B cell (primary cell): ENCODE results near the gene HSPB8. TPM values are rescaled to one million over a fixed set of nuclear protein-coding genes. Genes with fewer than 3 reads are reported as not detected.

ENCODE experiments used
- ATAC-seq: fragments of 200-7000 bp; cut with Tn5 transposase; one replicate; pipeline ENCODE4 v1.10.0; 2021; ENCODE audit warnings: low read depth, mild to moderate bottlenecking, moderate number of reproducible peaks, moderate library complexity
- CTCF ChIA-PET: fragments of 350-600 bp; sonication (Branson Sonifier 250); formaldehyde crosslinking; loops from one replicate; lab custom pipeline; 2021; ENCODE audit warnings: antibody characterized with exemption, inconsistent platforms; lab: Charles Lee
- POLR2A ChIA-PET: fragments of 350-600 bp; sonication (Branson Sonifier 250); formaldehyde crosslinking; loops from one replicate; lab custom pipeline; 2021; ENCODE audit warnings: antibody characterized with exemption; lab: Charles Lee
- DNase-seq: peaks from one replicate; pipeline ENCODE4 v3.0.0; 2013
- H2AFZ ChIP-seq: 2 replicates; pipeline ENCODE4 v1.6.1; 2012; ENCODE audit warnings: mild to moderate bottlenecking, low read depth, low read length; ENCODE audit not compliant: insufficient read depth, poor library complexity, severe bottlenecking
- H3K27ac ChIP-seq, 2 donors: 1 replicate in 1 of 2; 2 replicates in 1 of 2; pipeline ENCODE4 v1.5.1; 2012 to 2013; ENCODE audit warnings: low read length in 2 of 2, mild to moderate bottlenecking in 2 of 2, moderate library complexity in 1 of 2
- H3K27me3 ChIP-seq, 4 experiments: fragments of 200-600 bp in 1 of 4; sonication (generic) in 1 of 4; replicated peaks in 1 of 4; 1 replicate in 2 of 4; 2 replicates in 2 of 4; pipeline versions ENCODE4 v1.6.1 to v1.7.0; 2013 to 2016; ENCODE audit warnings: low read length in 3 of 4, mild to moderate bottlenecking in 2 of 4, mixed read lengths in 1 of 4, moderate library complexity in 1 of 4; ENCODE audit not compliant: insufficient read depth in 4 of 4, control insufficient read depth in 3 of 4; ENCODE audit errors: control extremely low read depth in 1 of 4
- H3K36me3 ChIP-seq, 2 experiments: replicated peaks in 1 of 2; 1 replicate in 1 of 2; 2 replicates in 1 of 2; pipeline versions ENCODE4 v1.6.1 to v1.7.1; 2013; ENCODE audit warnings: low read length in 1 of 2; ENCODE audit not compliant: insufficient read depth in 2 of 2, control insufficient read depth in 1 of 2; ENCODE audit errors: control extremely low read depth in 1 of 2, extremely low read depth in 1 of 2
- H3K4me1 ChIP-seq, 2 donors: fragments of 200-600 bp in 1 of 2; sonication (generic) in 1 of 2; 1 replicate in 1 of 2; 2 replicates in 1 of 2; pipeline versions ENCODE4 v1.5.1 to v1.6.1; 2013 to 2017; ENCODE audit warnings: low read length in 2 of 2; ENCODE audit not compliant: control insufficient read depth in 2 of 2, insufficient read depth in 2 of 2
- H3K4me2 ChIP-seq: replicated peaks from 2 replicates; pipeline ENCODE3; 2012; ENCODE audit warnings: mild to moderate bottlenecking, low read depth, low read length; ENCODE audit not compliant: poor library complexity, severe bottlenecking
- H3K4me3 ChIP-seq, 5 experiments: fragments of 200-600 bp in 1 of 5; sonication (generic) in 1 of 5; 1 replicate in 3 of 5; 2 replicates in 2 of 5; pipeline versions ENCODE4 v1.5.1 to v1.7.0; 2011 to 2016; ENCODE audit warnings: low read length in 4 of 5, mild to moderate bottlenecking in 4 of 5, low read depth in 2 of 5, control low read depth in 1 of 5, moderate library complexity in 1 of 5; ENCODE audit not compliant: insufficient read depth in 1 of 5; ENCODE audit errors: control extremely low read depth in 1 of 5, extremely low read depth in 1 of 5
- H3K79me2 ChIP-seq: fragments of 200-600 bp; sonication (generic); one replicate; pipeline ENCODE4 v1.6.0; 2016; ENCODE audit warnings: low read length; ENCODE audit not compliant: control insufficient read depth, insufficient read depth
- H3K9ac ChIP-seq: fragments of 200-600 bp; sonication (generic); 2 replicates; pipeline ENCODE4 v1.6.1; 2017; ENCODE audit warnings: mild to moderate bottlenecking, low read length, moderate library complexity
- H3K9me3 ChIP-seq, 3 donors: one replicate each; pipeline versions ENCODE4 v1.6.1 to v1.7.1; 2013; ENCODE audit warnings: low read length in 2 of 3; ENCODE audit not compliant: control insufficient read depth in 2 of 3, insufficient read depth in 1 of 3; ENCODE audit errors: control extremely low read depth in 1 of 3
- H4K20me1 ChIP-seq: 2 replicates; pipeline ENCODE4 v1.6.0; 2012; ENCODE audit warnings: mild to moderate bottlenecking, low read length; ENCODE audit not compliant: insufficient read depth, control insufficient read depth, poor library complexity, severe bottlenecking
- H3K27ac Mint-ChIP-seq: one replicate; pipeline ENCODE4 v1.8.0; 2021; ENCODE audit warnings: mixed read lengths
- H3K27me3 Mint-ChIP-seq: one replicate; pipeline ENCODE4 v1.8.0; 2021; ENCODE audit warnings: mixed read lengths
- H3K4me1 Mint-ChIP-seq: one replicate; pipeline ENCODE4 v1.8.0; 2021; ENCODE audit warnings: mixed read lengths
- H3K4me3 Mint-ChIP-seq: one replicate; pipeline ENCODE4 v1.8.0; 2021; ENCODE audit warnings: mixed read lengths
- H3K9me3 Mint-ChIP-seq: one replicate; pipeline ENCODE4 v1.8.0; 2022; ENCODE audit warnings: mixed read lengths; ENCODE audit not compliant: insufficient read depth
- CTCF ChIP-seq: fragments of 200-600 bp; IDR thresholded peaks from one replicate; pipeline ENCODE4 v1.8.0; 2022; ENCODE audit warnings: antibody characterized with exemption, mild to moderate bottlenecking
- EZH2 ChIP-seq: IDR thresholded peaks from 2 replicates; pipeline ENCODE4 v1.6.1; 2012; ENCODE audit warnings: borderline replicate concordance, low read depth, mild to moderate bottlenecking, moderate library complexity, low read length; ENCODE audit not compliant: insufficient read depth, poor library complexity, severe bottlenecking
- WGBS: methylation state at CpG from one replicate; pipeline ENCODE4 v1.1.5; 2013; ENCODE audit warnings: missing lambda C conversion rate; ENCODE audit not compliant: insufficient coverage; 5-methylcytosine and 5-hydroxymethylcytosine counted together
- intact Hi-C: fragments of 100-400 bp; cut with micrococcal nuclease; formaldehyde crosslinking; loops from one replicate; pipeline ENCODE4 v1.10.0; 2022
- polyA plus RNA-seq: library from polyadenylated mRNA; depleted of rRNA; stranded (reverse); fragments of >200 nt; gene quantifications from 2 replicates; pipeline ENCODE4 v1.2.3, GENCODE V29; 2012
- total RNA-seq, 2 donors: library from RNA; stranded (reverse); fragments of 120-200 nt in 1 of 2; gene quantifications; 1 replicate in 1 of 2; 2 replicates in 1 of 2; pipeline versions ENCODE4 v1.2.3 to v1.2.4, GENCODE V29; 2013 to 2022

Gene HSPB8
- total and polyA plus RNA-seq, 2 donors (not counting 1 experiment from before 2014, with no cell fraction given) = not detected

GRCh38 chr12:119181944-119182343 is 3.2 kb downstream of the HSPB8 start:
- WGBS = 80% methylated on average over 3 of the region's 3 CpGs
- POLR2A ChIA-PET = no interaction called here
- H4K20me1 ChIP-seq = no peaks in the 10 kb centered on the region

More at GRCh38 chr12:119181944-119182343, 3.2 kb downstream of the HSPB8 start:
- Histone ChIP-seq H3K27ac (no peak overlapping the region), H3K9ac (no peak overlapping the region), H3K9me3 (peaks cover 0 to 12% (median 0%) of the 10 kb centered on the region in 3 donors), H3K27me3 (peaks cover 0 to 9% (median 0%) of the 10 kb centered on the region in 4 experiments), H3K4me1 (no peaks in the 10 kb centered on the region), H3K4me3 (no peak overlapping the region), H2AFZ (no peak overlapping the region), H3K36me3 (no peaks in the 10 kb centered on the region), H3K79me2 (no peaks in the 10 kb centered on the region), H3K4me2 (no peak overlapping the region)
- intact Hi-C loops = no loop called here
- Mint-ChIP-seq H3K27me3 (peaks cover 8% of the 10 kb centered on the region), H3K9me3 (no peaks in the 10 kb centered on the region), H3K27ac (no peak overlapping the region), H3K4me3 (no peak overlapping the region), H3K4me1 (no peaks in the 10 kb centered on the region)
- no peak for ATAC-seq
- TF ChIP-seq EZH2 (no peak), CTCF (no peak)
- no peak for DNase-seq
- CTCF ChIA-PET = no interaction called here
